Measurements from ENCODE around the gene ZSCAN31.
"Not testable (repeated sequence)": the region's sequence is repeated elsewhere in the genome, so short reads cannot be mapped to it uniquely, and the experiment has no call there.

ZSCAN31 gene

GRCh38 chr6:28315628-28316027 lies 20.3 kb downstream of the ZSCAN31 start:
- DNase-seq, result no peak

GRCh38 chr6:28312939-28313338 lies 23.0 kb downstream of the ZSCAN31 start:
- DNase-seq, result no peak

GRCh38 chr6:28311139-28311823 lies 24.7 kb downstream of the ZSCAN31 start:
- DNase-seq, result no peak

- not testable (repeated sequence) for DNase-seq
Observed at GRCh38 chr6:28306363-28306762, 29.6 kb downstream of the ZSCAN31 start.

- DNase-seq, result no peak
Observed at GRCh38 chr6:28303570-28303969, 32.4 kb downstream of the ZSCAN31 start.

GRCh38 chr6:28296520-28297060 lies 39.4 kb downstream of the ZSCAN31 start:
- no peak for DNase-seq

- no peak for DNase-seq
Observed at GRCh38 chr6:28295326-28295725, 40.6 kb downstream of the ZSCAN31 start.

GRCh38 chr6:28291573-28291972 lies 44.4 kb downstream of the ZSCAN31 start:
- DNase-seq, result no peak

- no peak for DNase-seq
Observed at GRCh38 chr6:28282926-28283325, 53.0 kb downstream of the ZSCAN31 start.

- DNase-seq, result peak; percentile 65 to 84 (median 72)
Observed at GRCh38 chr6:28281288-28282064, 54.5 kb downstream of the ZSCAN31 start, which contains the start of gene PGBD1. Gene PGBD1 (plus strand): TSS chr6:28281572. CDS start chr6:28283814, 2,242 bp downstream.

GRCh38 chr6:28280595-28281287 lies 55.2 kb downstream of the ZSCAN31 start:
- DNase-seq, result peak in 1 of 4 experiments; percentile 21

GRCh38 chr6:28277746-28278145 lies 58.2 kb downstream of the ZSCAN31 start:
- DNase-seq, result no peak

GRCh38 chr6:28274888-28275287 lies 61.1 kb downstream of the ZSCAN31 start:
- DNase-seq, result no peak
